Natural killer cell (primary cell): ENCODE measurements around the gene ACER1. TPM values are rescaled to one million over a fixed set of nuclear protein-coding genes. Genes with fewer than 3 reads are reported as not detected.
A peak's percentile ranks its signal among the peaks of the same experiment; 100 is the strongest.

Experiments
- ATAC-seq, 3 donors: fragments of 150-1000 bp in 2 of 3; fragments of 200-7000 bp in 1 of 3; cut with Tn5 transposase; 1 replicate in 1 of 3; 2 replicates in 2 of 3; pipeline ENCODE4 v1.10.0; 2021; ENCODE audit warnings: mild to moderate bottlenecking in 2 of 3, moderate library complexity in 2 of 3
- DNase-seq, 2 donors: peaks; one replicate each; pipeline versions ENCODE4 v3.0.0 to v3.0.0-alpha.2; 2013 to 2021; ENCODE audit warnings: mixed read lengths in 1 of 2
- H3K27ac ChIP-seq: one replicate; pipeline ENCODE4 v1.5.1; 2013; ENCODE audit warnings: mild to moderate bottlenecking, low read length
- H3K27me3 ChIP-seq: one replicate; pipeline ENCODE4 v1.6.1; 2013; ENCODE audit warnings: low read length; ENCODE audit not compliant: control insufficient read depth, insufficient read depth
- H3K36me3 ChIP-seq: one replicate; pipeline ENCODE4 v1.6.1; 2013; ENCODE audit warnings: low read length; ENCODE audit not compliant: control insufficient read depth, insufficient read depth
- H3K4me1 ChIP-seq: one replicate; pipeline ENCODE4 v1.6.1; 2013; ENCODE audit warnings: low read length; ENCODE audit not compliant: control insufficient read depth, insufficient read depth
- H3K4me3 ChIP-seq: one replicate; pipeline ENCODE4 v1.5.1; 2013; ENCODE audit warnings: low read length
- H3K9me3 ChIP-seq: one replicate; pipeline ENCODE4 v1.6.1; 2013; ENCODE audit warnings: low read length; ENCODE audit not compliant: control insufficient read depth, insufficient read depth
- H3K27ac Mint-ChIP-seq, 2 donors: one replicate each; pipeline ENCODE4 v1.8.0; 2022; ENCODE audit warnings: mild to moderate bottlenecking in 2 of 2, mixed read lengths in 2 of 2, moderate library complexity in 1 of 2
- H3K27me3 Mint-ChIP-seq, 2 donors: one replicate each; pipeline ENCODE4 v1.8.0; 2022; ENCODE audit warnings: low read depth in 2 of 2, mixed read lengths in 2 of 2
- H3K36me3 Mint-ChIP-seq: one replicate; pipeline ENCODE4 v1.8.0; 2022; ENCODE audit warnings: mixed read lengths
- H3K4me1 Mint-ChIP-seq, 2 donors: one replicate each; pipeline ENCODE4 v1.8.0; 2022; ENCODE audit warnings: mixed read lengths in 2 of 2
- H3K4me3 Mint-ChIP-seq: one replicate; pipeline ENCODE4 v1.8.0; 2022; ENCODE audit warnings: mild to moderate bottlenecking, moderate library complexity, mixed read lengths
- H3K9me3 Mint-ChIP-seq, 2 donors: one replicate each; pipeline ENCODE4 v1.8.0; 2022; ENCODE audit warnings: mixed read lengths in 2 of 2
- CTCF ChIP-seq: fragments of 200-600 bp; IDR thresholded peaks from one replicate; pipeline ENCODE4 v1.8.0; 2022; ENCODE audit warnings: antibody characterized with exemption
- whole genome bisulfite sequencing: methylation state at CpG from one replicate; pipeline ENCODE4 v1.1.7; 2013; ENCODE audit warnings: missing lambda C conversion rate; ENCODE audit not compliant: insufficient coverage; 5-methylcytosine and 5-hydroxymethylcytosine counted together
- intact Hi-C: fragments of 100-400 bp; cut with micrococcal nuclease; formaldehyde crosslinking; loops from one replicate; pipeline ENCODE4 v1.14.2; 2022
- total RNA-seq, 4 donors: library from RNA; stranded (reverse); fragments of 120-200 nt in 1 of 4; gene quantifications; one replicate each; pipeline versions ENCODE4 v1.2.3 to v1.2.4, GENCODE V29; 2013 to 2022

The ACER1 gene
- total RNA-seq, 3 donors from 2014 or later (not counting 1 experiment from before 2014, with no cell fraction given), result 0.25 to 0.35 TPM; not detected in 1

- no peak overlapping the region for H3K4me3 Mint-ChIP-seq
- no peaks in the 10 kb centered on the region for H3K9me3 Mint-ChIP-seq
- no peaks in the 10 kb centered on the region for H3K27me3 ChIP-seq
- H3K36me3 ChIP-seq, result peaks cover 13% of the 10 kb centered on the region
- H3K9me3 ChIP-seq, result no peaks in the 10 kb centered on the region
- intact Hi-C loops, result no loop called here
- no peak overlapping the region for H3K4me3 ChIP-seq
- H3K27ac ChIP-seq, result no peak overlapping the region
- H3K4me1 ChIP-seq, result peaks cover 36% of the 10 kb centered on the region
- 91% methylated on average over 35 of the region's 35 CpGs for WGBS
- peaks cover 48 to 76% of the 10 kb centered on the region in 2 donors for H3K4me1 Mint-ChIP-seq
- ATAC-seq, result no peak
- no peaks in the 10 kb centered on the region for H3K36me3 Mint-ChIP-seq
- H3K27ac Mint-ChIP-seq, result peak overlapping the region in 1 of 2 donors; percentile 77
- no peaks in the 10 kb centered on the region for H3K27me3 Mint-ChIP-seq
- TF ChIP-seq CTCF, result no peak
- no peak for DNase-seq
These were observed 61.5 kb downstream of the ACER1 start for GRCh38 chr19:6271721-6272410.

GRCh38 chr19:6271251-6271650 is 62.2 kb downstream of the ACER1 start:
- peaks cover 30% of the 10 kb centered on the region for H3K4me1 ChIP-seq
- TF ChIP-seq CTCF, result no peak
- no peaks in the 10 kb centered on the region for H3K9me3 ChIP-seq
- peak overlapping the region; percentile 48 to 56 for H3K27ac Mint-ChIP-seq
- no peak overlapping the region for H3K4me3 Mint-ChIP-seq
- ATAC-seq, result no peak
- intact Hi-C loops, result no loop called here
- H3K27me3 Mint-ChIP-seq, result no peaks in the 10 kb centered on the region
- H3K36me3 ChIP-seq, result peaks cover 13% of the 10 kb centered on the region
- no peaks in the 10 kb centered on the region for H3K27me3 ChIP-seq
- no peak for DNase-seq
- 96% methylated on average over 9 of the region's 9 CpGs for WGBS
- peaks cover 48 to 74% of the 10 kb centered on the region in 2 donors for H3K4me1 Mint-ChIP-seq
- H3K4me3 ChIP-seq, result no peak overlapping the region
- no peaks in the 10 kb centered on the region for H3K36me3 Mint-ChIP-seq
- no peak overlapping the region for H3K27ac ChIP-seq
- no peaks in the 10 kb centered on the region for H3K9me3 Mint-ChIP-seq

- Mint-ChIP-seq H3K4me1 (peaks cover 45 to 70% of the 10 kb centered on the region in 2 donors), H3K9me3 (no peaks in the 10 kb centered on the region), H3K36me3 (no peaks in the 10 kb centered on the region), H3K27me3 (no peaks in the 10 kb centered on the region), H3K27ac (peak overlapping the region; percentile 48 to 56), H3K4me3 (no peak overlapping the region)
- H3K27ac ChIP-seq, result no peak overlapping the region
- intact Hi-C loops, result no loop called here
- ATAC-seq (no peak), DNase-seq (no peak)
- 96% methylated on average over 17 of the region's 17 CpGs for WGBS
- no peak for TF ChIP-seq CTCF
- no peaks in the 10 kb centered on the region for H3K27me3 ChIP-seq
- no peaks in the 10 kb centered on the region for H3K9me3 ChIP-seq
- H3K36me3 ChIP-seq, result peaks cover 13% of the 10 kb centered on the region
- no peak overlapping the region for H3K4me3 ChIP-seq
- H3K4me1 ChIP-seq, result peaks cover 29% of the 10 kb centered on the region
These were observed 62.6 kb downstream of the ACER1 start for GRCh38 chr19:6270822-6271221.
